ENCODE data around the gene RFT1.
A peak's percentile ranks its signal among the peaks of the same experiment; 100 is the strongest.

The RFT1 gene

GRCh38 chr3:53173107-53173506 is 42.9 kb upstream of the RFT1 start:
- no peak for DNase-seq (ENCODE audit: low read depth)
- no peak overlapping the region for H3K4me3 ChIP-seq (ENCODE audit: low read depth, low read length)

GRCh38 chr3:53171827-53172505 is 41.7 kb upstream of the RFT1 start:
- peak; percentile 96 for DNase-seq (ENCODE audit: low read depth)
- no peak for TF ChIP-seq CTCF (IDR thresholded peaks at IDR 0.05; ENCODE audit: low read depth, low read length)
- TF ChIP-seq POLR2A (IDR thresholded peaks at IDR 0.05; ENCODE audit: extremely low read depth, insufficient read length) = no peak
- peak; percentile 54; the same call in 1 of the 2 replicates for TF ChIP-seq MAX (IDR thresholded peaks at IDR 0.05; ENCODE audit: low read depth, low read length)
- TF ChIP-seq MYC (IDR thresholded peaks at IDR 0.05; ENCODE audit: low read depth, low read length) = peak; percentile 64

More at GRCh38 chr3:53173107-53173506, 42.9 kb upstream of the RFT1 start:
- no peak for TF ChIP-seq MYC (IDR thresholded peaks at IDR 0.05; ENCODE audit: low read depth, low read length)
- TF ChIP-seq MAX (IDR thresholded peaks at IDR 0.05; ENCODE audit: low read depth, low read length) = no peak
- no peak for TF ChIP-seq POLR2A (IDR thresholded peaks at IDR 0.05; ENCODE audit: extremely low read depth, insufficient read length)
- TF ChIP-seq CTCF (IDR thresholded peaks at IDR 0.05; ENCODE audit: low read depth, low read length) = no peak

GRCh38 chr3:53171064-53171418 is 40.8 kb upstream of the RFT1 start:
- peak; percentile 37 for DNase-seq (ENCODE audit: low read depth)
- TF ChIP-seq MAX (IDR thresholded peaks at IDR 0.05; ENCODE audit: low read depth, low read length) (no peak), MYC (IDR thresholded peaks at IDR 0.05; ENCODE audit: low read depth, low read length) (no peak), POLR2A (IDR thresholded peaks at IDR 0.05; ENCODE audit: extremely low read depth, insufficient read length) (no peak), CTCF (IDR thresholded peaks at IDR 0.05; ENCODE audit: low read depth, low read length) (no peak)
- peak overlapping the region; percentile 50 for H3K4me3 ChIP-seq (ENCODE audit: low read depth, low read length)

More at GRCh38 chr3:53171827-53172505, 41.7 kb upstream of the RFT1 start:
- peak overlapping the region; percentile 50 for H3K4me3 ChIP-seq (ENCODE audit: low read depth, low read length)

- peak overlapping the region; percentile 50 for H3K4me3 ChIP-seq (ENCODE audit: low read depth, low read length)
- TF ChIP-seq MAX (IDR thresholded peaks at IDR 0.05; ENCODE audit: low read depth, low read length) = 0 out of 2 replicates have a peak, but pooled peaks have one; percentile 2
- no peak for TF ChIP-seq POLR2A (IDR thresholded peaks at IDR 0.05; ENCODE audit: extremely low read depth, insufficient read length)
- DNase-seq (ENCODE audit: low read depth) = peak; percentile 96
These were observed 40.3 kb upstream of the RFT1 start for GRCh38 chr3:53170325-53171063.

GRCh38 chr3:53169832-53170324 is 39.6 kb upstream of the RFT1 start:
- peak overlapping the region; percentile 51 for H3K4me3 ChIP-seq (ENCODE audit: low read depth, low read length)
- no peak for DNase-seq (ENCODE audit: low read depth)
- no peak for TF ChIP-seq MAX (IDR thresholded peaks at IDR 0.05; ENCODE audit: low read depth, low read length)

- DNase-seq (ENCODE audit: low read depth) = peak; percentile 98
- no peak; the same call in 1 of the 2 replicates for TF ChIP-seq MYC (IDR thresholded peaks at IDR 0.05; ENCODE audit: low read depth, low read length)
- TF ChIP-seq POLR2A (IDR thresholded peaks at IDR 0.05; ENCODE audit: extremely low read depth, insufficient read length) = no peak
- TF ChIP-seq MAX (IDR thresholded peaks at IDR 0.05; ENCODE audit: low read depth, low read length) = peak; percentile 67
- peak; percentile 18 for TF ChIP-seq CTCF (IDR thresholded peaks at IDR 0.05; ENCODE audit: low read depth, low read length)
- peak overlapping the region; percentile 51 for H3K4me3 ChIP-seq (ENCODE audit: low read depth, low read length)
These were observed 39.0 kb upstream of the RFT1 start for GRCh38 chr3:53169045-53169831.
